B cell (primary cell): ENCODE results near the gene C10orf105. TPM values are rescaled to one million over a fixed set of nuclear protein-coding genes. Genes with fewer than 3 reads are reported as not detected.

Experiments
- ATAC-seq: fragments of 200-7000 bp; cut with Tn5 transposase; one replicate; pipeline ENCODE4 v1.10.0; 2021; ENCODE audit warnings: low read depth, mild to moderate bottlenecking, moderate number of reproducible peaks, moderate library complexity
- CTCF ChIA-PET: fragments of 350-600 bp; sonication (Branson Sonifier 250); formaldehyde crosslinking; loops from one replicate; lab custom pipeline; 2021; ENCODE audit warnings: antibody characterized with exemption, inconsistent platforms; lab: Charles Lee
- POLR2A ChIA-PET: fragments of 350-600 bp; sonication (Branson Sonifier 250); formaldehyde crosslinking; loops from one replicate; lab custom pipeline; 2021; ENCODE audit warnings: antibody characterized with exemption; lab: Charles Lee
- DNase-seq: peaks from one replicate; pipeline ENCODE4 v3.0.0; 2013
- H2AFZ ChIP-seq: 2 replicates; pipeline ENCODE4 v1.6.1; 2012; ENCODE audit warnings: mild to moderate bottlenecking, low read depth, low read length; ENCODE audit not compliant: insufficient read depth, poor library complexity, severe bottlenecking
- H3K27ac ChIP-seq, 2 donors: 1 replicate in 1 of 2; 2 replicates in 1 of 2; pipeline ENCODE4 v1.5.1; 2012 to 2013; ENCODE audit warnings: low read length in 2 of 2, mild to moderate bottlenecking in 2 of 2, moderate library complexity in 1 of 2
- H3K27me3 ChIP-seq, 4 experiments: fragments of 200-600 bp in 1 of 4; sonication (generic) in 1 of 4; replicated peaks in 1 of 4; 1 replicate in 2 of 4; 2 replicates in 2 of 4; pipeline versions ENCODE4 v1.6.1 to v1.7.0; 2013 to 2016; ENCODE audit warnings: low read length in 3 of 4, mild to moderate bottlenecking in 2 of 4, mixed read lengths in 1 of 4, moderate library complexity in 1 of 4; ENCODE audit not compliant: insufficient read depth in 4 of 4, control insufficient read depth in 3 of 4; ENCODE audit errors: control extremely low read depth in 1 of 4
- H3K36me3 ChIP-seq, 2 experiments: replicated peaks in 1 of 2; 1 replicate in 1 of 2; 2 replicates in 1 of 2; pipeline versions ENCODE4 v1.6.1 to v1.7.1; 2013; ENCODE audit warnings: low read length in 1 of 2; ENCODE audit not compliant: insufficient read depth in 2 of 2, control insufficient read depth in 1 of 2; ENCODE audit errors: control extremely low read depth in 1 of 2, extremely low read depth in 1 of 2
- H3K4me1 ChIP-seq, 2 donors: fragments of 200-600 bp in 1 of 2; sonication (generic) in 1 of 2; 1 replicate in 1 of 2; 2 replicates in 1 of 2; pipeline versions ENCODE4 v1.5.1 to v1.6.1; 2013 to 2017; ENCODE audit warnings: low read length in 2 of 2; ENCODE audit not compliant: control insufficient read depth in 2 of 2, insufficient read depth in 2 of 2
- H3K4me2 ChIP-seq: replicated peaks from 2 replicates; pipeline ENCODE3; 2012; ENCODE audit warnings: mild to moderate bottlenecking, low read depth, low read length; ENCODE audit not compliant: poor library complexity, severe bottlenecking
- H3K4me3 ChIP-seq, 5 experiments: fragments of 200-600 bp in 1 of 5; sonication (generic) in 1 of 5; 1 replicate in 3 of 5; 2 replicates in 2 of 5; pipeline versions ENCODE4 v1.5.1 to v1.7.0; 2011 to 2016; ENCODE audit warnings: low read length in 4 of 5, mild to moderate bottlenecking in 4 of 5, low read depth in 2 of 5, control low read depth in 1 of 5, moderate library complexity in 1 of 5; ENCODE audit not compliant: insufficient read depth in 1 of 5; ENCODE audit errors: control extremely low read depth in 1 of 5, extremely low read depth in 1 of 5
- H3K79me2 ChIP-seq: fragments of 200-600 bp; sonication (generic); one replicate; pipeline ENCODE4 v1.6.0; 2016; ENCODE audit warnings: low read length; ENCODE audit not compliant: control insufficient read depth, insufficient read depth
- H3K9ac ChIP-seq: fragments of 200-600 bp; sonication (generic); 2 replicates; pipeline ENCODE4 v1.6.1; 2017; ENCODE audit warnings: mild to moderate bottlenecking, low read length, moderate library complexity
- H3K9me3 ChIP-seq, 3 donors: one replicate each; pipeline versions ENCODE4 v1.6.1 to v1.7.1; 2013; ENCODE audit warnings: low read length in 2 of 3; ENCODE audit not compliant: control insufficient read depth in 2 of 3, insufficient read depth in 1 of 3; ENCODE audit errors: control extremely low read depth in 1 of 3
- H4K20me1 ChIP-seq: 2 replicates; pipeline ENCODE4 v1.6.0; 2012; ENCODE audit warnings: mild to moderate bottlenecking, low read length; ENCODE audit not compliant: insufficient read depth, control insufficient read depth, poor library complexity, severe bottlenecking
- H3K27ac Mint-ChIP-seq: one replicate; pipeline ENCODE4 v1.8.0; 2021; ENCODE audit warnings: mixed read lengths
- H3K27me3 Mint-ChIP-seq: one replicate; pipeline ENCODE4 v1.8.0; 2021; ENCODE audit warnings: mixed read lengths
- H3K4me1 Mint-ChIP-seq: one replicate; pipeline ENCODE4 v1.8.0; 2021; ENCODE audit warnings: mixed read lengths
- H3K4me3 Mint-ChIP-seq: one replicate; pipeline ENCODE4 v1.8.0; 2021; ENCODE audit warnings: mixed read lengths
- H3K9me3 Mint-ChIP-seq: one replicate; pipeline ENCODE4 v1.8.0; 2022; ENCODE audit warnings: mixed read lengths; ENCODE audit not compliant: insufficient read depth
- EZH2 ChIP-seq: IDR thresholded peaks from 2 replicates; pipeline ENCODE4 v1.6.1; 2012; ENCODE audit warnings: borderline replicate concordance, low read depth, mild to moderate bottlenecking, moderate library complexity, low read length; ENCODE audit not compliant: insufficient read depth, poor library complexity, severe bottlenecking
- WGBS: methylation state at CpG from one replicate; pipeline ENCODE4 v1.1.5; 2013; ENCODE audit warnings: missing lambda C conversion rate; ENCODE audit not compliant: insufficient coverage; 5-methylcytosine and 5-hydroxymethylcytosine counted together
- intact Hi-C: fragments of 100-400 bp; cut with micrococcal nuclease; formaldehyde crosslinking; loops from one replicate; pipeline ENCODE4 v1.10.0; 2022
- polyA plus RNA-seq: library from polyadenylated mRNA; depleted of rRNA; stranded (reverse); fragments of >200 nt; gene quantifications from 2 replicates; pipeline ENCODE4 v1.2.3, GENCODE V29; 2012
- total RNA-seq, 2 donors: library from RNA; stranded (reverse); fragments of 120-200 nt in 1 of 2; gene quantifications; 1 replicate in 1 of 2; 2 replicates in 1 of 2; pipeline versions ENCODE4 v1.2.3 to v1.2.4, GENCODE V29; 2013 to 2022
- TF ChIP-seq, protein P1 (sequence below): fragments of 200-600 bp; IDR thresholded peaks from one replicate; pipeline ENCODE4 v1.8.0; 2022; ENCODE audit warnings: antibody characterized with exemption, mild to moderate bottlenecking

Gene C10orf105
- total and polyA plus RNA-seq, 2 donors (not counting 1 experiment from before 2014, with no cell fraction given), result 0.03 TPM; not detected in 1

DNA sequence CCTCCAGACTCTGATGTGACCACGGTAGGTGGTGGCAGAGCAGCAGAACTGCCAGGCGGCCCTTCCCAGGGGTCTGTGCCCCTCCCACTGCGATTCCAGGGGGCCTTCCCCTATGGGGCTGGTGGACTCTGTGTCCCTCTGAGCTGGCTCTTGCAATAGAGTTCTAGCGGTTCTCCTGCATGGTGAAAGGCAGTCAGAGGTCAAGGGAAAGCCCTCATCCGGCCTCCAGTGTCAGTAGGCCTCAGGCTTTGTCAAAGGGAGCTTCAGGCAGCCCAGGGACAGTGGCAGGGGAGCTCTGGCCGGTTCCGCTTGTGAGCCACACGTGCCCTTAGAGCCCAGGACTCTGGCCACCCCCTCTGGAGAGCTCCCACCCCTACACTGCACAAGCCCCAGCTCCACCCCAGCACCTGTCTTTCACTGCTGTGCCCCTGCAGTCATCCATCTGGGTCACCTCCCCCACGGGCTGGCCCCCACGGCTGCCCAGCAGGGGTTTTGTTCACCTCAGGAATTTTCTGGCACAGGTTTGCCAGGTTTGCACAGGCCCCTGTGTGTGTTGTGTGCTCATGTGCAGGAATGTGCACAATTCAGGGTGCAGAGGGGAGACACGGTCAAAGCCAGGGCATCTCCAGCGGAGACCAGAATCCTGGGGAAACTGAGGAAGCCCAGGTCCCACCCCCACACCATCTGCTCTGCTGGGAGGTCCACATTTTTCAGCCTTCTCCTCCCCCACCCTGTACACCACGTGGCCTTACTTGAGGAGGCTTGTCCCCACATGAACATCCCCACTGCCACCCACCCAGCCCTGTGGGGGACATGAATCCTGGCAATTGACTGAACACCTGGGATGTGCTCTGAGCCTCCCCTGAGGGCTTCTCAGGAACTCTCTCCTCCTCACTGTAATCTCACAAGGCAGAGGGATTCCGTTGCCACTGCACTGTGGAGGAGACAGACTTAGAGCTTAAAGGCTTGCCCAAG, 23.8 kb downstream of the C10orf105 start:
- peaks cover 39 to 55% of the 10 kb centered on the region in 2 donors for H3K4me1 ChIP-seq
- no peaks in the 10 kb centered on the region for H3K27me3 ChIP-seq
- no peak for ATAC-seq
- 82% methylated on average over 11 of the region's 14 CpGs for WGBS
- intact Hi-C loops, result loop anchor here (2.0 to 10.0 kb wide), 3 partner anchors 29 to 1551 kb away; partner anchors contain the start of gene TYSND1
- no peak overlapping the region for H2AFZ ChIP-seq
- ChIA-PET CTCF (interaction anchor here (0.7 to 11.1 kb wide), 37 partner anchors 9 to 394 kb away, joined by 3 to 199 read pairs (median 6); partner anchors contain the start of genes C10orf105, SLC29A3 and VSIR), POLR2A (interaction anchor here (0.6 to 2.2 kb wide), 4 partner anchors 32 to 78 kb away, joined by 3 to 11 read pairs (median 5); partner anchors contain the start of gene VSIR)
- no peaks in the 10 kb centered on the region for H3K79me2 ChIP-seq
- H3K9ac ChIP-seq, result no peak overlapping the region
- no peak overlapping the region for H3K27ac Mint-ChIP-seq
- H3K4me3 ChIP-seq, result no peak overlapping the region
- peaks cover 53% of the 10 kb centered on the region for H3K4me1 Mint-ChIP-seq
- H3K9me3 Mint-ChIP-seq, result no peaks in the 10 kb centered on the region
- H3K4me3 Mint-ChIP-seq, result no peak overlapping the region
- peaks cover 0 to 21% (median 0%) of the 10 kb centered on the region in 3 donors for H3K9me3 ChIP-seq
- DNase-seq, result no peak
- H4K20me1 ChIP-seq, result no peaks in the 10 kb centered on the region
- H3K27me3 Mint-ChIP-seq, result no peaks in the 10 kb centered on the region
- H3K27ac ChIP-seq, result no peak overlapping the region
- peak overlapping the region; percentile 76 for H3K4me2 ChIP-seq
- H3K36me3 ChIP-seq, result no peaks in the 10 kb centered on the region
- TF ChIP-seq, protein P1, sequence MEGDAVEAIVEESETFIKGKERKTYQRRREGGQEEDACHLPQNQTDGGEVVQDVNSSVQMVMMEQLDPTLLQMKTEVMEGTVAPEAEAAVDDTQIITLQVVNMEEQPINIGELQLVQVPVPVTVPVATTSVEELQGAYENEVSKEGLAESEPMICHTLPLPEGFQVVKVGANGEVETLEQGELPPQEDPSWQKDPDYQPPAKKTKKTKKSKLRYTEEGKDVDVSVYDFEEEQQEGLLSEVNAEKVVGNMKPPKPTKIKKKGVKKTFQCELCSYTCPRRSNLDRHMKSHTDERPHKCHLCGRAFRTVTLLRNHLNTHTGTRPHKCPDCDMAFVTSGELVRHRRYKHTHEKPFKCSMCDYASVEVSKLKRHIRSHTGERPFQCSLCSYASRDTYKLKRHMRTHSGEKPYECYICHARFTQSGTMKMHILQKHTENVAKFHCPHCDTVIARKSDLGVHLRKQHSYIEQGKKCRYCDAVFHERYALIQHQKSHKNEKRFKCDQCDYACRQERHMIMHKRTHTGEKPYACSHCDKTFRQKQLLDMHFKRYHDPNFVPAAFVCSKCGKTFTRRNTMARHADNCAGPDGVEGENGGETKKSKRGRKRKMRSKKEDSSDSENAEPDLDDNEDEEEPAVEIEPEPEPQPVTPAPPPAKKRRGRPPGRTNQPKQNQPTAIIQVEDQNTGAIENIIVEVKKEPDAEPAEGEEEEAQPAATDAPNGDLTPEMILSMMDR, result no peak
- no peak for TF ChIP-seq EZH2
